Measurements from ENCODE around the gene ERBB4. TPM values are rescaled to one million over a fixed set of nuclear protein-coding genes. Genes with fewer than 3 reads are reported as not detected.

ERBB4 gene
- total RNA-seq, 1 experiment from 2014 or later = 2.9 TPM

DNA sequence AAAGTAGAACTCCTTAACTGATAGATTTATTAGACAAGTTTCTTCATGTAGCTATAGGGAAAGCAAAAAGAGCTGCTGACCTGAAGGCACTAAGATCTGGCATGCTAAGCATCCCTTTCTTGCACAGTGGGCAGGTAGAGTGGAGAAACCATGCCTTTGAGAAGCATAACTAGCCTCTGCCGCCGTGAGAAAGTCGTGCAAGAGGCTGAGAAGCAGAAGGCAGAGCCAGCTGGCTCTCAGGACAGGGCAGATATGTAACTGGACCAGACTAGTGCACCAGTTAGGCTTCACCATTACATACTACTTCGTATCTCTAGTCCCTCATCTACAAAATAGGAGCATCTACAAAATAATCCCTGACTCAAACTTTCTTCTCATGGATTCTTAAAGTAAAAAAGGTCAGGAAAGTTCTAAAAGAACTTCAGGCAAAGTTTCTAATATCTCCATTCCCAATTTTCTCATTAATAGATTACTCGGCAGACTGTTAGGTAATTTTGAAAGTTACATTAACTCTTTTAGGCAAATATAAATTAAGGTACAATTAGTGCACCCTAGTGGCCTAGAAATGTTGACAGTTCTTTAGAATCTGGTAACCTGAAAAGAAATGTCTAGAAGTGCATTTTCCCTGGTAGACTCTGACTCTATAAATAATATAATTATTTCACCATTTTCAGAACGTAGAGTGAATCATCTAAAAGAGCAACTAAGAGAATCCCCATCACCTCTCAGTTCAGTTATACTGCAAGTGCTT lies 10.3 kb downstream of the ERBB4 start:
- intact Hi-C loops (cut with micrococcal nuclease; ENCODE audit: unreplicated experiment) = loop anchor here (10.0 kb wide), 1 partner anchor 523 kb away; no protein-coding TSS in a partner anchor
- CTCF ChIA-PET = no interaction called here
- Mint-ChIP-seq H3K4me3 (ENCODE audit: low read depth, unreplicated experiment) (no peak overlapping the region), H3K9me3 (ENCODE audit: low read depth, unreplicated experiment) (no peaks in the 10 kb centered on the region), H3K36me3 (ENCODE audit: insufficient read depth, unreplicated experiment) (no peaks in the 10 kb centered on the region), H3K27ac (ENCODE audit: unreplicated experiment) (no peak overlapping the region), H3K27me3 (ENCODE audit: unreplicated experiment) (no peaks in the 10 kb centered on the region), H3K4me1 (ENCODE audit: low read depth, unreplicated experiment) (no peaks in the 10 kb centered on the region)
- no peak for DNase-seq
- BruUV-seq (replicated peaks) = no TSS peak
- TF ChIP-seq, protein P1, sequence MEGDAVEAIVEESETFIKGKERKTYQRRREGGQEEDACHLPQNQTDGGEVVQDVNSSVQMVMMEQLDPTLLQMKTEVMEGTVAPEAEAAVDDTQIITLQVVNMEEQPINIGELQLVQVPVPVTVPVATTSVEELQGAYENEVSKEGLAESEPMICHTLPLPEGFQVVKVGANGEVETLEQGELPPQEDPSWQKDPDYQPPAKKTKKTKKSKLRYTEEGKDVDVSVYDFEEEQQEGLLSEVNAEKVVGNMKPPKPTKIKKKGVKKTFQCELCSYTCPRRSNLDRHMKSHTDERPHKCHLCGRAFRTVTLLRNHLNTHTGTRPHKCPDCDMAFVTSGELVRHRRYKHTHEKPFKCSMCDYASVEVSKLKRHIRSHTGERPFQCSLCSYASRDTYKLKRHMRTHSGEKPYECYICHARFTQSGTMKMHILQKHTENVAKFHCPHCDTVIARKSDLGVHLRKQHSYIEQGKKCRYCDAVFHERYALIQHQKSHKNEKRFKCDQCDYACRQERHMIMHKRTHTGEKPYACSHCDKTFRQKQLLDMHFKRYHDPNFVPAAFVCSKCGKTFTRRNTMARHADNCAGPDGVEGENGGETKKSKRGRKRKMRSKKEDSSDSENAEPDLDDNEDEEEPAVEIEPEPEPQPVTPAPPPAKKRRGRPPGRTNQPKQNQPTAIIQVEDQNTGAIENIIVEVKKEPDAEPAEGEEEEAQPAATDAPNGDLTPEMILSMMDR (IDR thresholded peaks at IDR 0.05; ENCODE audit: unreplicated experiment) = peak; percentile 33

DNA sequence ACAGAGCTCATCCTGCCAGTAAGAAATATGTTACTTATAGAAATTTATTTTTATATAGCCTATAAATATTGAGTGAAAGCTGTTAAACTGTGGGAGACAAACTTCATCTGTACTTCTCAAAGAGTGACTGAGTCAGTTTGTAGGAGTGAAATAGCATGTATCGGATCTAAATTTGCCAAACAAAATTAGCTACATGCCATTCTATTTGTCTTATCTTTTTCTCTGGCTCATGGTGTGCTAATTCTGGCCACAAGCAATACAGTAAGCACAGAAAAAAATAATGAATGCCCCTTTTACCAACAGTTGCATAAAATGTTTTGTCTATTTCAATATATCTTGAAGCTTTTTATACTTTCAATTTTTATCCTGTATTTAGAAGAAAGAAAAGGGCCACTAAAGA lies 12.5 kb downstream of the ERBB4 start:
- no TSS peak for BruUV-seq (replicated peaks)
- no peaks in the 10 kb centered on the region for H3K27me3 Mint-ChIP-seq (ENCODE audit: unreplicated experiment)
- no peak overlapping the region for H3K4me3 Mint-ChIP-seq (ENCODE audit: low read depth, unreplicated experiment)
- H3K36me3 Mint-ChIP-seq (ENCODE audit: insufficient read depth, unreplicated experiment) = no peaks in the 10 kb centered on the region
- CTCF ChIA-PET = no interaction called here
- H3K9me3 Mint-ChIP-seq (ENCODE audit: low read depth, unreplicated experiment) = no peaks in the 10 kb centered on the region
- intact Hi-C loops (cut with micrococcal nuclease; ENCODE audit: unreplicated experiment) = loop anchor here (10.0 kb wide), 1 partner anchor 521 kb away; no protein-coding TSS in a partner anchor
- TF ChIP-seq, protein P1 (IDR thresholded peaks at IDR 0.05; ENCODE audit: unreplicated experiment) = no peak
- H3K4me1 Mint-ChIP-seq (ENCODE audit: low read depth, unreplicated experiment) = no peaks in the 10 kb centered on the region
- H3K27ac Mint-ChIP-seq (ENCODE audit: unreplicated experiment) = no peak overlapping the region
- DNase-seq = no peak

DNA sequence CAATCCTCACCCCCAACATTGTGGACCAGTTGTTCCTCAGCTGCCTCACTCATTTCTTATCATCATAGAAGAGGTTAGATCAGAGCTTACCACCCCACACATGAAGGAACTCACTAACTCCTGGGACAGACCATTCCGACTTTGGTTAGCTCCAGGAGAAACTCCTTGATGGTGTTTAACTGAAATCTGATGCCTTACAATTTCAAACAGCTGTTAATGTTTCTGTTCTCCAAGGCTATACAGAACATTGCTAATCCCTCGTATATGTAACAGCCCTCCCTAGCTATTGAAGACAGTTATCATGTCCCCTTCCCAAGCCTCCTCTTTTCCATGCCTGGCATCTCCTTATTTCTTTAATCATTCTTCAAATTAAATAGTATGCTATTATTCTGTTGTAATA lies 14.8 kb downstream of the ERBB4 start:
- Mint-ChIP-seq H3K27me3 (ENCODE audit: unreplicated experiment) (no peaks in the 10 kb centered on the region), H3K27ac (ENCODE audit: unreplicated experiment) (no peak overlapping the region), H3K4me3 (ENCODE audit: low read depth, unreplicated experiment) (no peak overlapping the region), H3K9me3 (ENCODE audit: low read depth, unreplicated experiment) (no peaks in the 10 kb centered on the region), H3K36me3 (ENCODE audit: insufficient read depth, unreplicated experiment) (no peaks in the 10 kb centered on the region), H3K4me1 (ENCODE audit: low read depth, unreplicated experiment) (no peaks in the 10 kb centered on the region)
- BruUV-seq (replicated peaks) = no TSS peak
- no peak for DNase-seq
- TF ChIP-seq, protein P1 (IDR thresholded peaks at IDR 0.05; ENCODE audit: unreplicated experiment) = no peak
- CTCF ChIA-PET = no interaction called here
- intact Hi-C loops (cut with micrococcal nuclease; ENCODE audit: unreplicated experiment) = loop anchor here (10.0 kb wide), 1 partner anchor 519 kb away; no protein-coding TSS in a partner anchor

DNA sequence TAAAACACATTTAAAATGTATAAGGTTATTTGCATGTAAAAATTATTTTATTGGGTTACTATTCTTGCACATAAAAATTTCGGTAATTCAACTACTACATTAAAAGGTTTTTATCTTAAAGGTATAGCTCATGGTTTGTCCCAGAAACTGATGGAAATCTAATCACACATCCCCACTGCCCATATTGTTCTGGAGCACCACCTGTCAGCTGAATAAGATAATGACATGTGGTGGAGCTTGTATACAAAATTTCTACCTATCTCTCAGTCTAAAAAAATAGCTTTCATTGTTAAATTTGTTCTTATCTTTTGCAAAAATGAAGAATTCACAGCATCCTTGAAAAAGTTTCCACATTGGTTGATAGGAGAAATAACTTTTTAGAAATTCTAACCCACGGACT lies 18.3 kb downstream of the ERBB4 start:
- no TSS peak for BruUV-seq (replicated peaks)
- intact Hi-C loops (cut with micrococcal nuclease; ENCODE audit: unreplicated experiment) = loop anchor here (1.0 to 10.0 kb wide), 3 partner anchors 118 to 516 kb away; no protein-coding TSS in a partner anchor
- TF ChIP-seq, protein P1 (IDR thresholded peaks at IDR 0.05; ENCODE audit: unreplicated experiment) = no peak
- Mint-ChIP-seq H3K4me3 (ENCODE audit: low read depth, unreplicated experiment) (no peak overlapping the region), H3K36me3 (ENCODE audit: insufficient read depth, unreplicated experiment) (no peaks in the 10 kb centered on the region), H3K9me3 (ENCODE audit: low read depth, unreplicated experiment) (no peaks in the 10 kb centered on the region), H3K27ac (ENCODE audit: unreplicated experiment) (no peak overlapping the region), H3K27me3 (ENCODE audit: unreplicated experiment) (no peaks in the 10 kb centered on the region), H3K4me1 (ENCODE audit: low read depth, unreplicated experiment) (no peaks in the 10 kb centered on the region)
- CTCF ChIA-PET = interaction anchor here (0.6 to 1.5 kb wide), 7 partner anchors 29 to 515 kb away, joined by 3 to 7 read pairs (median 4); no protein-coding TSS in a partner anchor
- DNase-seq = peak; percentile 25

Measured in Calu3 (cell line).